OCI-LY3 (cell line): Measurements from ENCODE around the gene AP1M2.

ENCODE experiments used
- EZH2phosphoT487 ChIP-seq: fragments of 200-600 bp; shearing (Covaris generic); IDR thresholded peaks from 2 replicates; pipeline ENCODE4 v1.6.1; 2018; ENCODE audit warnings: antibody characterized with exemption, mixed run types, low read depth
- TF ChIP-seq, protein P1 (sequence below): fragments of 200-600, 300-600 bp; sonication (generic); IDR thresholded peaks from 2 replicates; pipeline ENCODE4 v1.5.1; 2014; ENCODE audit warnings: antibody characterized with exemption, low read length, low read depth

DNA sequence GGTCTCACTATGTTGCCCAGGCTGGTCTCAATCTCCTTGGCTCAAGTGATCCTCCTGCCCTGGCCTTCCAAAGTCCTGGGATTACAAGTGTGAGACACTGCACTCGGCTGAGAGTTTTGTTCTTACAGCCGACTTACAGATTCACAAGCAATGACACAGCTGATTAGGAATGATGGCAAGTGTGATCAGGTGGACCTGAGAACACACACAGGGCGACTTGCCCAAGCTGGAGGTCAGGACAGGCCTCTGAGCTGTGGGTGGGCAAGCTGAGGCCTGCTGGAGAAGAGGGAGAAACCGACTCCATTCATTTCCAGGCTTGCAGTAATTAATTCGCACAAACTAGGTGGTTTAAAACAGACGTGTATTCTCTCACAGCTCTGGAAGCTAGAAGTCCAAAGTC, 51.5 kb downstream of the AP1M2 start:
- TF ChIP-seq, protein P1, sequence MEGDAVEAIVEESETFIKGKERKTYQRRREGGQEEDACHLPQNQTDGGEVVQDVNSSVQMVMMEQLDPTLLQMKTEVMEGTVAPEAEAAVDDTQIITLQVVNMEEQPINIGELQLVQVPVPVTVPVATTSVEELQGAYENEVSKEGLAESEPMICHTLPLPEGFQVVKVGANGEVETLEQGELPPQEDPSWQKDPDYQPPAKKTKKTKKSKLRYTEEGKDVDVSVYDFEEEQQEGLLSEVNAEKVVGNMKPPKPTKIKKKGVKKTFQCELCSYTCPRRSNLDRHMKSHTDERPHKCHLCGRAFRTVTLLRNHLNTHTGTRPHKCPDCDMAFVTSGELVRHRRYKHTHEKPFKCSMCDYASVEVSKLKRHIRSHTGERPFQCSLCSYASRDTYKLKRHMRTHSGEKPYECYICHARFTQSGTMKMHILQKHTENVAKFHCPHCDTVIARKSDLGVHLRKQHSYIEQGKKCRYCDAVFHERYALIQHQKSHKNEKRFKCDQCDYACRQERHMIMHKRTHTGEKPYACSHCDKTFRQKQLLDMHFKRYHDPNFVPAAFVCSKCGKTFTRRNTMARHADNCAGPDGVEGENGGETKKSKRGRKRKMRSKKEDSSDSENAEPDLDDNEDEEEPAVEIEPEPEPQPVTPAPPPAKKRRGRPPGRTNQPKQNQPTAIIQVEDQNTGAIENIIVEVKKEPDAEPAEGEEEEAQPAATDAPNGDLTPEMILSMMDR: no peak
- TF ChIP-seq EZH2phosphoT487: no peak
